Left kidney (tissue), 2 donors: Measurements from ENCODE around the gene VPS41. TPM values are rescaled to one million over a fixed set of nuclear protein-coding genes. Genes with fewer than 3 reads are reported as not detected.
"Not testable (repeated sequence)": the region's sequence is repeated elsewhere in the genome, so short reads cannot be mapped to it uniquely, and the experiment has no call there.

Experiments used
- DNase-seq: peaks from one replicate; pipeline ENCODE4 v3.0.0-alpha.2; 2013
- polyA plus RNA-seq: library from polyadenylated mRNA; unstranded; fragments of 120-200 nt; gene quantifications from one replicate; pipeline ENCODE4 v1.2.1, GENCODE V29; 2013; ENCODE audit not compliant: insufficient read length

VPS41 gene
- polyA plus RNA-seq, 1 donor, result 102 TPM

DNA sequence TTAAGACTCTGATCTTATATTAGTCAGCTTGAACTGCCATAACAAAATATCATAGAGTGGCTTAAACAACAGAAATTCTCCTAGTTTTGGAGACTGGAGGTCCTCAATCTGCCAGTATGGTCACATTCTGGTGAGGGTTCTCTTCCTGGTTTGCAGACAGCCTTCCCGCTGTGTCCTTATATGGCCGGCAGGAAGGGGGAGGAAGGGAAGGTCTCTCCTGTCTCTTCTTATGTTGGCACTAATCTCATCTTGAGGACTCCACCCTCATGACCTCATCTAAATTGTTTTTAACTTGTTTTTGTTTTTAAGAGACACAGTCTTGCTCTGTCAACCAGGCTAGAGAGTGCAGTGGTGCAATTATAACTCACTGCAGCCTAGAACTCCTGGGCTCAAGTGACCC, 53.1 kb downstream of the VPS41 start:
- DNase-seq, result no peak

- DNase-seq, result no peak
These were observed 53.6 kb downstream of the VPS41 start for GRCh38 chr7:38855386-38855785.

GRCh38 chr7:38854947-38855346, 54.0 kb downstream of the VPS41 start:
- DNase-seq, result not testable (repeated sequence)

DNA sequence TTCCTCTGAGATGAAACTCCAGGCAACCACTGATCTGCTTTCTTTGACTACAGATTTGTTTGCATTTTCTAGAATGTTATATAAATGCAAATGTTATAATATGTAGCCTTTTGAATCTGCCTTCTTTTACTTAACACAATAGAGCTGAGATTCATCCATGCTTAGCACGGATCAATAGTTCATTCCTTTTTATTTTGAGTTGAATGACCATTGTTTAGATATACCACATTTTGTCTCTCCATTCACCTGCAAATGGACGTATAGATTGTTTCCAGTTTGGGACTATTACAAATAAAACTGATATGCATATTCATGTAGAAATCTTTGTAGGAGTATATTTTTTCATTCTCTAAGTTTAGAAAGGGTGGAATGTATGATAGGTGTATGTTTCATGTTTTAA, 57.7 kb downstream of the VPS41 start:
- no peak for DNase-seq

- no peak for DNase-seq
These were observed 62.7 kb downstream of the VPS41 start for GRCh38 chr7:38846280-38846679.

DNA sequence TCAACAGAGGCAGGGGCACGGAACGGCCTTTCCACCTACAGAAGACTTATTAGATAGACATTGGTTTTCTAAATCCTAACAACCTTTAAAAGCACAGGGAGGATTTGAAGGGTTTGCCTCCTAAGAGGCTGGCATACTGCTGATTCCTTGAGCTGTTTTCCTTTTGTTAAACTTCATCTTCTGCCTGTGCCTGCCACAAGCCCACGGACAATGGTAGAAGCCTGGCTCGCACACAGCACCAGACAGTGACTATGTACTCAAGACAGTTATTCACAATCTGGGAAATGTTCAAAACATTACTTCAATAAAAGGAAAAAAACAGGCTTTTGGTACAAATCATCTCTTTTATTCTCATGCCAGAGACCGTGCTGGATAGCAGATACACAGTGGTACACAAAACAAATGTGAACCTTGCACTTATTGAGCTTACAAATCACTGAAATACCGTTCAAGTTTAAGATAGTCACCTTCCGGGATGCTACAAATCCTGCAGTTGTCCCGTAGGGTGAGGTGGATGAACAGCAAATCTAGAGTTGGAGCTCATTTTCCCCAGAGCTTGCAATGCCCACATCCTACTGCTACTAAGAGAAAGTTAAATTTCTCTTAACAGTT, 63.9 kb downstream of the VPS41 start:
- DNase-seq, result no peak

DNA sequence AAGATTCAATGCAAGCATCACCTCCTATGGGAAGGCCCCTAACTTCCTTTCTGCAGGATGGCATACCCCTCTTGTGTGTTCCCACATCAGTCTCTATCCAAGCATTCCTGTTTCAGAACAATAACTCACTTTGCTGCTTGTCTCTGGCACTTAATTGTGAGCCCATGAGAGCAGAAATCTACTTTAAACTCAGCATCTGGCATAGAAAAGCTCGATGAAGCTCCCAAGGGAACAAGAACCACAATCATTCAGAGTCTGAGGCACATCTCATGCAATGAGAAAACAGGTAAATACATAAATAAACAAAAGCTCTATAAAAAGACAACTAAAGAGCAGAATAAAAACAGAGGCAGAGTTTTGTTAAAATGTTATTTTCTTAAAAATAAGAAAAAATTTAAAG, 66.2 kb downstream of the VPS41 start:
- no peak for DNase-seq

- DNase-seq, result no peak
These were observed 68.1 kb downstream of the VPS41 start for GRCh38 chr7:38840736-38841460.

DNA sequence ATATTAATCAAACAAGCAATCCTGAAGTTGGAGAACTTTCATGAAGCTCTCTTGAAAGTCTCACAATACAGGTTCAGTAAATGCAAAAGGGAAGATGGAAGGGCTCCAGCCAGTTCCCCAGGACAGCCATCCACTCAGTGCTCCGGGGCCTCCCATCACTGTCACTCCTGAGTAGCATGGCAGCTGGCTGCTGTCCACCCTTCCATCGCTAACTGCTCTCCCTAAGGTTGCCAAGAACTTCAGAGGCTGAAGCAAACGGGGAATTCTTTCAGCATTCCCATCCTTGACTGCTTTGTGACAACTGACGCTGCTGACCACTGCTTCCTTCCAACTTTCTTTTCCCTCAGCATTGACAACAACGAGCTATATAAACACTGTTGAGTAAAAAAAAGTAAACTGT, 69.1 kb downstream of the VPS41 start:
- no peak for DNase-seq

DNA sequence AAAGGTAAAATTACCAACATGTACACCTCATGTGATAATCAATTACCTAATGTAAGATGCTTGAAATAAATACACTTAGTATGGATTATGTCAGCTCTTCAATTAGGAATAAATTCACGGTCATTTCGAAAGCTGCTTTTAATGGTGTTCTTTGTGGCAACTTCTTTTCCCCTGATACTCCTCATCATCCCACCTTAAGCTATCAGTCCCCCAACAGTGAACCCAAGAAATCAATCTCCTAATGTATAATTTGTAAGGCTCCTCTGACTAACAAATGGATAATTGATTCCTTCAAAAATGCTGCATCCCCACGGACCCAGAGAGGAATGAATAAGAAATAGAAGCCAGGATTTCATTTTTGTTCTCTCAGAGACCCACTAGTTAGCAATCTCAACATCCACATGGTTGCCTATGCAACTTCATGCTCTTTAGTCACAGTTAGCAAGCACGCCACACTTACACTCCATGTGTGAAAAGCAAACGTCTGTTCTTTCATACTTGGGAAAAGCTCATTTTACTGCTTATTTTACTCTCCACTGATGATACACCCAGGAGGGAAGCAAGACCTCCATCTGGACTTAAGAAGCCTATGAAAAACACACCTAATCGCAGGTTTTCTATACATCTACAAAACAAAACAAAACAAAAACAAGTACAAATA, 70.1 kb downstream of the VPS41 start:
- no peak for DNase-seq

- DNase-seq, result no peak
These were observed 74.6 kb downstream of the VPS41 start for GRCh38 chr7:38834357-38834756.

DNA sequence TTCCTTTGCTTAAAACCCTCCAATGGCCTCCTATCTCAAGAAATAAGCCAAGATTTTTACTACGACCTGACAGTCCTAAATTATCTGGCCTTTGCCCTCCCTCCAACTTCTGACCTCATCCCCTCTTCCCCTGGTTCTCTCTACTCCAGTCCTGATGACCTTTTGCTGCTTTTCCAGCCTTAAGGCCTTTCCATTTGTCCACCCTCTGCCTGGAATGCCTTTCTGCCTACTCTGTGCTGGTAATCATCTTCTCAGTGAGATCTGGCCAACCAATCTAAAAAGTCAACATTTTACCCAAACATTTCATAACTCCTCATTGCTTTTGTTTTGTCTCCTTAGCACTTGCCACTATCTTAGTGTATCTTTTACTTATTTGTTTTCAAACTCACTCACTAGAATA, 75.7 kb downstream of the VPS41 start:
- DNase-seq, result no peak

GRCh38 chr7:38831259-38831996, 77.6 kb downstream of the VPS41 start:
- DNase-seq, result no peak

GRCh38 chr7:38830826-38831225, 78.2 kb downstream of the VPS41 start:
- DNase-seq, result no peak

GRCh38 chr7:38829488-38830165, 79.4 kb downstream of the VPS41 start:
- no peak for DNase-seq

DNA sequence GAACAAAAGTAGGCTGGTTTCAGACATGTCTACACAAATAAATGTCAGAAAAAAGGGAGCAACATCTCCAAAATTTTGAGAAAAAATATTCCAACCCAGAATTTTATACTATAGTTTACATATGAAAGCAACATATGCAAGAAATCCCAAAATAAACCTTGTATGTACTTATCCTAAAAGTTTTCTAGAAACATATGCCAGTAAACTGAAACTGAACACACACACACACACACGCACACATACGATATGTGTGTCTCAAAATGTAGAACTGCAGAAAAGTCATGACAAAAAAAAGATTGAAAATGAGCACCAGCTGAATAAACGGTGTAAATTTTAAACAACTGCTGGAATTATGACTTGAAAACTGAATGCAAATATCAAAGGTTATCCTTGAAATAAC, 81.0 kb downstream of the VPS41 start:
- no peak for DNase-seq

GRCh38 chr7:38825721-38826440, 83.1 kb downstream of the VPS41 start:
- DNase-seq, result no peak

- DNase-seq, result no peak
These were observed 84.0 kb downstream of the VPS41 start for GRCh38 chr7:38824948-38825347.

DNA sequence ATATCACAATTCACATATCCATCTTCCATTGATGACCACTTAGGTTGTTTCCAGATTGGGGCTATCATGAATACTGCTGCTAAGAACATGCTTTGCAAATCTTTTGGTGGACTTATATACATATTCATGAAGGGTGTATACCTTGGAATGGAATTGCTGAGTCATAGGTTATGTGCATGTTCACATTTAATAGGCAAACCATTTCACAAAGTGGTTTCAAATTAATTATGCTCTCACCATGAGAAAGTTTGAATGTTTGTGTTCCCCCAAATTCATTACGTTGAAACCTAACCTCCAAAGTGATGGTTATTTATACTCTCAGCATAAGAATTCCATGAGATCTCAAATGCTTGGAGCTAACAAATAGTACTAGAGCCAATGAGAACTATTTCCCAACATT, 86.4 kb downstream of the VPS41 start:
- DNase-seq, result no peak

DNA sequence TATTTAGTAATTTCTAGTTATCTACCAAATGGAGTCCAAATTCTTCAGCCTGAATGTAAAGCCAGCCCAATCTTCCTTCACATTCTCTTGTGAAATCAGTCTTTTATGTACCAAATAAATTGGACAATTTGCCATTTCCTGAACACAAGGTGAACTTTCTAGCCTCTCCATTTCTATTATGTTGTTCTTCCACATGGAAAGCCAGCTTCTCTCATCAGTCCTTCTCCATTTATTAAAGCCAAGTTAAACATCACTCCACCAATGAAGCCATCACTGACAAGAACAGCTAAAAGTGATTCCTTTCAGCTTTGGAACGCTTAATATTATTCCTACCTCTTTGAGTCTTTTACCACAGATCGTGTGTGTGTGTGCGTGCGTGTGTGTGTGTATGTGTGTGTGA, 88.4 kb downstream of the VPS41 start:
- DNase-seq, result no peak

DNA sequence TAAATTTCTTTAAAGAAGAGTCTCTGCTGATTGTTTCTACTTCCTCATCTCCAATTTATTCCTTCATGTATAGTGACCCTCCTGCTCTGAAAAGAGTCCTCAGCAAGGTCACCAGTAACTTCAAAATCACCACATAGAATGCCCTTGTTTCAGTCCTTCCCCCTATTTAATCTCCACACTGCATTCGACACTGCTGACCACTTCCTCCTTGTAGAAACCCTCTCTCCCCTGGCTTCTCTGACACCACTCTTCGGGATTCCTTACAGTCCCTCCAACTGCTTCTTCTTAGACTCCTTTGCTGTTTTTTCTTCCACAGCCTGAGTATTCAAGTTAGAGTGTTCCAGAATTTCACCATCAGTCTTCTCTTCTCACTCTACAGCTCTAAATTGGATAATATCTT, 89.5 kb downstream of the VPS41 start:
- no peak for DNase-seq

GRCh38 chr7:38817526-38817925, 91.5 kb downstream of the VPS41 start:
- peak; percentile 53 for DNase-seq
